GM18870 (cell line): Measurements from ENCODE around the gene PNMA8A.
"Not testable (repeated sequence)": the region's sequence is repeated elsewhere in the genome, so short reads cannot be mapped to it uniquely, and the experiment has no call there.

Experiments used
- ATAC-seq: cut with Tn5 transposase; IDR thresholded peaks from one replicate; pipeline ENCODE4 v1.9.1; 2021; ENCODE audit warnings: moderate library complexity; ENCODE audit not compliant: unreplicated experiment

The PNMA8A gene

GRCh38 chr19:46471116-46471733, at the start of gene PNMA8A:
Gene PNMA8A, minus strand, starts transcription at chr19:46471563. Its CDS starts 528 bp downstream, at chr19:46471035.
- no peak for ATAC-seq

DNA sequence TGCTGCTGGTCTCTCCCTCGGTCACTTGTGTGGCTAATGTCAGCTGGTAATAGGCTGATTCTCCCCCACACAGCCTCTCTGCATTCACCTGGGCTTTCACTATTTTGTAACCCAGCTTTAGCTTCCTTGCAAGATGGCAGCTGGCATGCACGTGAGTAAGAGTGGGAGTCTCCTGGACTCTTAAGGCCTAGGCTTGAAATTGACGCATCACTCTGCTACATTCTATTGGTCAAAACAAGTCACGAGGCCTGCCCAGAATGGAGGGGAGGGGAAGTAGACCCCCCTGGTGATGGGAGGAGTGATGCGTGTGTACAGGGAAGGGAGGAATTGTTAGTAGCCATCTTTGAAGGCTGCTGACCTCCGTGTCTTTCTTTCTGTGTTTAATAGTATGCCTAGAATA, 49.3 kb upstream of the PNMA8A start:
- no peak for ATAC-seq

DNA sequence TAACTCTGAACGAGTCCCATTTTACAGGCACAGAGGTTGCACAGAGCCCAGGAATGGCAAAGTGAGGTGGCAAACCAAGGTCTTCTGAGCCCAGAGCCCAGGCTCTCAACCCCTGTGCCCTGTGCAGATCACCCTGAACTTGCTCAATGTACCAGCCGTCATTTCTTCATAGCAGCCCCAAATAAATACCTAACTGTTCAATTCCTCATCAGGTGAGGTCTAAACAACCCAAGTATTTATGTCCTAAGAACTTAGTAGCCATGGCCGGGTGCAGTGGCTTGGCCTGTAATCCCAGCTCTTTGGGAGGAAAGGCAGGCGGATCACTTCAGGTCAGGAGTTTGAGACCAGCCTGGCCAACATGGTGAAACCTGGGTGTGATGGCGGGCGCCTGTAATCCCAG, 46.1 kb upstream of the PNMA8A start:
- ATAC-seq: no peak

DNA sequence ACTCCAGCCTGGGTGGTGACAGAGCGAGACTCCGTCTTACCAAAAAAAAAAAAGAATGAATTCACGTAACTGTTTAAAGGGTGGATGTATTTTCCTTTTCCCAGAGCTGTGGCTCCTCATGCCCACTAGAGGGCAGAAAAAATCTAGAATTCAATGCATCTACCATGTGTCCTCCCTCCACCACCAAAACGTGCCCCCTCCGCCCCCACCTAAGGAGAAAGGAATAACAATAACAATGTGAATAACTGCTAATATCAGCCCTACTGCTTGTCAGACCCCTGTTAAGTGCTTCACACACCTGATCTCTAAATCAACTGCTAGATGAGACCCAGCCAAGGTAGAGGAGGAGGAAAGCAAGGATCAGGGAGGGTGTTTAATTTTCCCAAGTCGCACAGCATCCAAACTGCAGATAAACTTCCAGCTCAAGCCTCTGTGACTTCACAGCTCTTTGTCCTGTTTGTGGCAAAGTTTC, 44.6 kb upstream of the PNMA8A start:
- no peak for ATAC-seq

DNA sequence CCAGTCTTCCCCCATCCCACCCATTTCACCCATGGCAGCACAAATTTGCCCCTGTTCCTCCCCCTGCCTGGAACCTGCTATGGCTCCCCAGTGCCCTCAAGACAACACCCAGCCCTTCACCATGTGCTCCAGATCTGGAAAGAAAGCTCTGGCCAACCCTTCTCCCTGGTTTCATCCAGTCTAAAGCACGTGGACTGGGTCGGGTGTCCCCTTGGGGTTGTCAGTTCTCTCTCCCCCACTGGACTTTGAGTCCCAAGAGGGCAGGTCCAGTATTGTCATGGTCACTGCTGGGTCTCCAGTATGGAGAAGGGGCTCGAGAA, 43.9 kb upstream of the PNMA8A start:
- no peak for ATAC-seq

DNA sequence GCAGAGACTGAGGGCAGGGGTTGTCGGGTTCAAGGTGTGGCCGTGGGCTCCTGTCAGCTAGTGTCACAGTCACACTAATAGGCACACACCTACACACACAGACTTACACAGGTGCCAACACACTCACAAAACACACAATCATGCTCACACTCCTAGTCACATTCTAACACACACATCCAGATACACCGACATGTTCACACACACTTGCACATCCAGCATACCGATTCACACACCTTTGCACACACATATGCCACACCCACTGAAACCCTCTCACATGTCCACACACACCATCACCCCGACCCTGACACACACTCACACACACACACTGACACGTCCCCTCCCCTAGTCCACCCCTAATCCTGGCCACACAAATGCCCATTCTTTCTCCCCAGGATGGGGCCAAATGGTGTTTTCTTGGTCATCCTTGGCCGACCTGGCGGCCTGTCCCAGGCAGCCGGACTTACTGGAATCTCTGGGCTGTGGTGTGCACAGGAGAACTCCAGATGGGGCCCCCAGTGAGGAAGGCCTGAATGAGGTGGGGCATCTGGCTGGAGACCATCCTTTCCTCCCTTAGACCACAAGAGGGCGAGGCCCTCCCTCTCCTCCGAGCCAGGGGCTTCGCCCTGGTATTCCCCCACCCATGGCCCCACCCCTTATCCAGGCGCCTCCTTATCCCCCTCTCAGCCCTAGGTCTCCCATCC, 43.4 kb upstream of the PNMA8A start:
- ATAC-seq: no peak

- ATAC-seq: no peak
These were observed 42.3 kb upstream of the PNMA8A start for GRCh38 chr19:46513461-46514236.

- no peak for ATAC-seq
These were observed 39.9 kb upstream of the PNMA8A start for GRCh38 chr19:46511237-46511636.

DNA sequence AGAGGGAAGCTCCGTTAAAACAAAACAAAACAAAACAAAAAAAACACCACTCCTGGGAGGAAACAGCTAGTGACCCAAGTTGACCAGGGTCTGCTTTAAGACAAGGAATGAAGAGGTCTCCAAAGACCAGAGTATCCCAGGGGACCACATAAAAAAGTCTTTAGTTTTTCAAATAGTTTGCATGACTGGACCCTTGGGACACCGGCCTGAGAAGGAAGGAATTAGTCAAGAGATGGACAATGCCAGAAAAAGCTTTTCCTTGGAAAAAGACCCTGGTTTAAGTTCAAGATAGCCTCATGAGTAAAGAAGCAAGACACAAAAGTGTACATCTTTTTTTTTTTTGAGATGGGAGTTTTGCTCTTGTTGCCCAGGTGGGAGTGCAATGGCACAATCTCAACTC, 36.8 kb upstream of the PNMA8A start:
- no peak for ATAC-seq

DNA sequence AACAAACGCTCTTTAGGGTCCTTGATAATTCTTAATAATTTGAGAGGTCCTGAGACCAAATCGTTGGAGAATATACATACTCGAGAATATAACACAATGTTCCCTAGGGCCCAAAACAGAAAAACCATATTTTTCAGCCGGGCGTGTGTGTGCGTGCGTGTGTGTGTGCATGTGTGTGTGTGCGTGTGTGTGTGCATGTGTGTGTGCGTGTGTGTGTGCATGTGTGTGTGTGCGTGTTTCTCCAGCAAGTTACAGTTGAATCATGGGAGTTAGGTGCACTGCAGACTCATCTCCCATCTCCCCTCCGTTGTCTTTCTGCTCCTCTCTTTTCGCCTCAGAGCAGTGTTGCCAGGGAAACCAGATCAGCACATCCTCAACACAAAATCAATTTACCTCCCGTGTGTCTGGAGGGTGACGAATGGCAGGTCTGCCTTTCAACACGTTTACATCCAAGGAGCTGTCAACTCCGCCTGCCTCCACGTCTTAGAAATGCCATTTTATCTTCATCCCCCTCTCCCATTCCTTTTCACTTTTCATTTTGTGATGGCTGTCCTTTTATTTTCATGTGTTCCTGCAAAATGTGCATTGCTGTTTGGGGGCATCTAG, 32.6 kb upstream of the PNMA8A start:
- no peak for ATAC-seq

GRCh38 chr19:46502891-46503290, 31.5 kb upstream of the PNMA8A start:
- no peak for ATAC-seq

- no peak for ATAC-seq
These were observed 28.3 kb upstream of the PNMA8A start for GRCh38 chr19:46499692-46500091.

- ATAC-seq: no peak
These were observed 26.4 kb upstream of the PNMA8A start for GRCh38 chr19:46497773-46498172.

DNA sequence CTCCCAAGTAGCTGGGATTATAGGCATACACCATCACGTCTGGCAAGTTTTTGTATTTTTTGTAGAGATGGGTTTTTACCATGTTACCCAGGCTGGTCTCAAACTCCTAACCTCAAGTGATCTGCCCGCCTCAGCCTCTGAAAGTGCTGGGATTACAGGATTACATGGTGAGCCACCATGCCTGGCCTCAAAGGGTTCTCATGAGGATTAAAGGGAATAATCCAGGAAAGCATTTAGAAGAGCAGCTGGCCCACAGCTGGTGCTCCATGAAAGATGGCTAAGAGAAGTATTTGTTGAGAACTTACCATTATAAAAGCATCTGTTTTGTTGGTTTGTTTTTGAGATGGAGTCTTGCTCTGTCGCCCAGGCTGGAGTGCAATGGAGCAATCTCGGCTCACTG, 25.5 kb upstream of the PNMA8A start:
- ATAC-seq: not testable (repeated sequence)

- no peak for ATAC-seq
These were observed 24.9 kb upstream of the PNMA8A start for GRCh38 chr19:46496304-46496703.

DNA sequence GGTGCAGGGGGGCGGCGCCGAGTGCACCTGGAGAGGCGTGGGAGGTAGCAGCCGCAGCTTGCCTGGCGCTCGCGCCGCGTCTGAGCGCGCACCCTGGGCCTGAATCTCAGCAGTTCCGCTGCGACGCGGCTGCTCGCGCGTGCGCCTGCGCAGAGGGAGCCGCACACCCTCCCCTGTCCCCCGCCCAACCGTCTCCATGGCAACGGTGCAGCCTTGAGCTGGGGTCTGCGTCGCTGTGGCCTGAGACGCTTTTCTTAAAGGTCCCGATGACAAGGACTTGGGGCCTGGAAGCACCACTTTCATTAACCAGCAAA, 24.4 kb upstream of the PNMA8A start, which contains the start of gene PNMA8B:
Gene PNMA8B (minus strand): TSS at position 82 of the 314 bp plus-strand sequence. CDS start 402 bp downstream, outside the sequence.
- ATAC-seq: no peak

DNA sequence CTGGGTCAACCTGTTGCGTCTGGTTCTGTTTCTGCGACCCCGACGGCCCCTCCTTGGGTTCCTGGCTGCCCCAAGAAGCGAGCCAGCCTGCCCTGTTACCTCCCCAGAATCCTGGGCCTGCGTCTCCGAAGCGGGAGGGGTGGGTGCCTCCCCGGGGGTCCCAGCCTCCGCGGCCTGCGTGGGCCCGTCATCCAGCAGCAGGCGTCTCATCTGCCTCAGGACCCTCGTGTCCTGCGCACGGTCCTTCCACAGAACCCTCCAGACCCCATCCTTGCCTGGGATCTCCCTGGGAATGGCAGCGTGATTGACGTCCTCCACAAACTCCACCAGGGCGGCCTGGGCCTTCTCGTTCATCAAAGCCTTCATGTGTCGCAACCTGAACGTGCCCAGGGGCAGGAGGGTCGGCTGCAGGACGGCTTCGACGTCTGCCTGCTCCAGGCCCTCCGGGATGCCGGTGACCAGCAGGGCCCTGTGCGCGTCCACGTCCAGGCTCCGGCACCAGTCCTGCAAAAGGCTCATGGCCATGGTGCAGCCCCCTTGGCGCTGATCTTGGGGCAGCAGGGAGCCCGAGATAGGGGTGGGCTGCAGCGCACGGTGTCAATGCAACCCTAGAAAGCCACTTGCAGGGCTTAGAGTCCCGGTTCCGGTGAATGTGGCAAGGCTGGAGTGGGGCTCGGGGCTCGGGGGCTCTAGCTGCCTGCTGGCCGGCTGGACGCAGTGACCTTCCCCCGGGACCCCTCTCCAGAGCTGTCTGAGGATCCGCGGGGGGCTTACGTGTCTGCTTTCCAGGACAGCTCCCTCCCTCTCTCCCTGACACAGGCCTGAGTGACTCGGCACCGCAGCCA, 23.8 kb upstream of the PNMA8A start:
- ATAC-seq: no peak

GRCh38 chr19:46494146-46494940, 23.0 kb upstream of the PNMA8A start:
- ATAC-seq: no peak

- ATAC-seq: no peak
These were observed 22.1 kb upstream of the PNMA8A start for GRCh38 chr19:46493236-46494145.
